HG02870 (cell line): Measurements from ENCODE around the gene ERCC5.
A peak's percentile ranks its signal among the peaks of the same experiment; 100 is the strongest.

Experiments used
- ATAC-seq: cut with Tn5 transposase; IDR thresholded peaks from one replicate; pipeline ENCODE4 v1.9.1; 2021; ENCODE audit warnings: mild to moderate bottlenecking, moderate library complexity; ENCODE audit not compliant: unreplicated experiment

The ERCC5 gene

DNA sequence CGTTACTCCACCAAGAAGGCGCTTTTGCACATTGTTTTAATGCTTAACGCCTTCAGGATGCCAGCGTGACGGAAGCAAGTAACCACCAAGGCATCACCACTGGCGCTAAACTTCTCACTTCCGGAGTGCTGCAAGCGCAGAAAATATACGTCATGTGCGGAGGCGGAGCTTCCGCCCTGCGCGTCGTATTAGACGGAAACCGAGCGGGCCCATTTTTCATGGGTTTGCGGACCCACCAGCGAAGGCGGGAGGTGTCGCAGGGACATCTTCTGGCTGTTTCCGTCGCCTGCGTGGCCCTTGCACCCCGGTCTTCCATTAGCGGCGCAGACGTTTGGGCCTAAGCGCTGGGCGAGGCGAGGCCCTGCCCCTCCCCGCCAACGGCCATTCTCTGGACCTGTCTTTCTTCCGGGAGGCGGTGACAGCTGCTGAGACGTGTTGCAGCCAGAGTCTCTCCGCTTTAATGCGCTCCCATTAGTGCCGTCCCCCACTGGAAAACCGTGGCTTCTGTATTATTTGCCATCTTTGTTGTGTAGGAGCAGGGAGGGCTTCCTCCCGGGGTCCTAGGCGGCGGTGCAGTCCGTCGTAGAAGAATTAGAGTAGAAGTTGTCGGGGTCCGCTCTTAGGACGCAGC is at the start of gene ERCC5:
ERCC5 (plus strand) TSS at position 403 of the 631 bp plus-strand sequence. CDS start 235 bp downstream, outside the sequence.
- ATAC-seq = peak; percentile 83

DNA sequence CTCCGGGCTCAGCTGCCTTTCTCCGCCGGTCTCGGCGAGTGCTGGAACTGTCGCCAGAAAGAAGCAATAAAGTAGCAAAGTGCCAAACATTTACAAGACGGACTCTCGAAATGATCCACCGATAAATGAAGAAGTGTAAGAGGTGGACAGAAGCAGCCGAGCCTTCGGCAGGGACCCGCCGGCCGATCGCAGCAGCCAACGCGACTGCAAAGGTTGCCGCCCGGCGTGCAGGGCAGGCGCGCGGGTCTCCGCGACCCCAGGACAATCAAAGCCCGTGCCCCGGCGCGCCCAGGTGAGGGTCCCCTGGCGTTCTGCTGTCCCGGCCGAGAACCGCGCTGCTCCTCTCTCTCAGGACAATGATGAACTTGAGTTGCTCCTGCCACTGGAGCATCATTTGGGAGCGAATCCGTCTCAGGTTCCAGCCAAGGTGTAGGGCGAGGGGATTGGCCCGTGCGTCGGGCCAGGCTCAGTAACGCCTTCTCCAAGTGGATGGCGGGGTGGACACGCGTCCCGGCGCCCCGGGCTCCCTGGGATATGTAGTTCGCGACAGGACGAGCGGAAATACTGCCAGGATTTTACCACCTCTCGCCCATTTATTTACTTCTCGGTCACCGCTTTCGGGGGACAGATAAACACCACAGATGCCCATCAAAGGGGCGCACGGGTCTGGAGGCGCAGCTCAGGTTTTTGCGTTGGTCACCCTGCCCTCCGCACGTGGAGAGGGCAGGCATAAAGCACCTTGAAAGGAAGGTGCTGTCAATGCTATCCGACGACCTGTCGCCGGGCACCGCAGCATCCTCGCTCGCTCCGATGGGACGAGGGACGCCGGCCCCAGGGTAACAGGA is 47.0 kb upstream of the ERCC5 start, which contains the start of the genes BIVM and POGLUT2:
BIVM (plus strand) TSS at position 539 of the 845 bp plus-strand sequence. CDS start 8,149 bp downstream, outside the sequence.
POGLUT2 (minus strand) TSS at position 396 of the 845 bp plus-strand sequence; CDS start at position 90, 306 bp downstream.
- peak; percentile 78 for ATAC-seq

DNA sequence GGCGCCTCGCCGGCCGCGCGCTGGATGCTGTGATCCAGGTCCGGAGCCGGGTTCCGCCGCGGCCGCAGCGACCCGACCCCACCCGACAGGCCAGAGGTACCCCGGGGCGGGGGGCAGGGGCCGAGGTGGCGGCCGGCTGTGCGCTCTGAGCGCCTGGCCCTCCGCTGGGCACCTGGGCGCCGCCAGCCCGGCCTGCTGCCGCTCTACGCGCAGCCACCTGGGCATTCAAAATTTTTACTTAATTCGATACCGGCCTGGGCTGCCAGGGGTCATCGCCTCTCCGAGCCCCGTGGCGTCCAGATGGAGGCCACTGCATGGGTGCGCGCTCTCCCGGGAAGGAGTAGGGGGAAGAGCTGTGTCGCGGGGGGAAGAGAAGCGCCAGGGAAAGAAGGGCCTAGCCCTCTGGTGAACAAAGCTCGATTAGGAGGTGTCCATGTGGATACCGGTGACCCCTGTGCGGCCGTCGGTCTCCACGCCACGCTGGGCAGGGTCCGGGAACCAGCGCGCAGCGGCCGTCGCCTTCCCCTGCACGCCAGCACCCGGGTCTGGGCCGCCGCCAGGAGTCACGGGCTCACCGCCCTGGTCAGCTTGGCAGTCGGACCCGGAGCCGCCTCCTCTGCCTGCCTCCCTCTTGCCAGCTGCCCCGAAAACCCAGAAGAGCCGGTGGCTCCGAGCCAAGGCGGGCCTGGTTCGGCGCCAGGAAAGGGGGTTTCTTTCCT is 46.2 kb upstream of the ERCC5 start:
- peak; percentile 3 for ATAC-seq

- peak; percentile 67 for ATAC-seq
These were observed 45.4 kb upstream of the ERCC5 start for GRCh38 chr13:102800145-102801041.

DNA sequence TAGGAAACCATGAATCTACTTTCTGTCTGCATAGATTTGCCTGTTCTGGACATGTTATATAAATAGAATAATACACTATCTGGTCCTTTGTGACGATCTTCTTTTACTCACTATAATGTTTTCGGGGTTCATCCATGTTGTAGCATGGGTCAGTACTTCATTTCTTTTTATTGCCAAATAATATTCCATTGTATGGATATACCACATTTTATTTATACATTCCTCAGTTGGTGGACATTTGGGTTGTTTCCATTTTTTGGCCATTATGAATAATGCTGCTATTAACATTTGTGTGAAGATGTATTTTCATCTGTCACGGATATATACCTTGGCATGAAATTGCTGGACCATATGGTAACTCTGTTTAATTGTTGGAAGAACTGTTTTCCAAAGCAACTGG is 40.2 kb upstream of the ERCC5 start:
- no peak for ATAC-seq

GRCh38 chr13:102807699-102808098 is 38.1 kb upstream of the ERCC5 start:
- no peak for ATAC-seq

DNA sequence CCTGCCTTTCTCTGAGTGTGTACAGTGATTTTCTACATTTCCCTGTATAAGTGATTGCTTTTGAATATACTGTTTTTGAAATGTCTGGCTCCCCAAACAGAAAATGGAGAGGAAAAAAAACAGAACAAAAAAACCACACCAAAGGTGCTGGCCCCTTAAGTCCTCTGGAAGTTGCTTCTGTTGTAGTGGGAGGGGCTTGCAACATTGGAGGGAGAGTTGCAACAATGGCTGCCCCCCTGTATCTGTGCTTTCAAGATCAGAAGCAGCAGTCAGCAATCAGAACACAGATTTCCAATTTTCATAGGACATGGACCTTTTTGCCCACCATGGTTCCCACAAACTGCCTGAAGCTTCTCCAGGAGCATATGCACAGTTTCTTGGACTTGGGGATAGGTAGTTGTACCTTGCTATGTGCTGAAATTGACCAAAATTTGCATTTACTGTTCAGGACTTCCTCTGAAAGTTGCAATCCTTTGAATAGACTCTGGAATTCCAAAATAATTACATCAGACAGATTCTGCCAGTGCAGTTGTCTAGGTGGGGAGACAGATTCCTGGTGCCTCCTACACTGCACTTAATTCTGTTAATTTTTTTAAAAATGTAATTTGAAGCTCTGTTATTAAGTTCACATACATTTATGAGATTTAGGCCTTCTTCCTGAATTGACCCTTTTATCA is 33.1 kb upstream of the ERCC5 start:
- no peak for ATAC-seq

GRCh38 chr13:102814025-102814607 is 31.7 kb upstream of the ERCC5 start:
- ATAC-seq = peak; percentile 93

- ATAC-seq = no peak
These were observed 31.0 kb upstream of the ERCC5 start for GRCh38 chr13:102814793-102815192.

DNA sequence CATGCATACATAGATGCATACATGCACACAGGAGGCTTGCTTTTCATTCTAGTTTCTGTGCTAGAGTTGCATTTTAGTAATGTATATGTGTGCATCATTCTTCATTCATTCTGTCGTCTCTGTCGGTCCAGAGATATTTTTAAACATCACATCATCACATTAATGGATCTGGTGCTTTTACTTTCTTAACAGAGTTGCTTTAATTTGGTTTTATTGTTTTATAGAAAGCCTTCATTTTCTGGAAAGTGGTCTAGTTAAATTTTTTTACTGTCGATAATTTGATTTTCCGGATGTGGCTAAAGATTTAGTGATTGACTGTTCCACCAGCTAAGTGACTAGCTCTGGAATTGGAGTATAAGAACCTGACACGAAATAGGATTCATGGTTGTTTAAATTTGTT is 30.0 kb upstream of the ERCC5 start:
- ATAC-seq = no peak

DNA sequence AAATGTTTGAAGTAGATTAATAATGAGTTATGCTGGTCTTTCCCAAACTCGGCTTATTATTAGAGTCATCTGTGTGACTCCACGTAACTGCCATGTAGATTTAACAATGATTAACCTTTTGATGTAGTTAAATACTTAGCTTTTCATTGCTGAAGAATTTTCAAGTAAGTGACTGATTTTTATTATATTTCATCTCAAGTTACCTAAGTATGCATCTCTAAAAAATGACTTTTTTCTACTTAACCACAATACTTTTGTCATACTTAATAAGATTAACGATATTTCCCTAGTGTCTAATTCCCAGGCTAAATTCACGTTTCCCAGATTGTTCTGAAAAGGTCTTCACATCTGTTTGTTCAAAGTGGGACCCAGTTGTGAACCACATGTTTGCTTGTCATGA is 29.1 kb upstream of the ERCC5 start:
- no peak for ATAC-seq

- ATAC-seq = no peak
These were observed 28.6 kb upstream of the ERCC5 start for GRCh38 chr13:102817241-102817640.

DNA sequence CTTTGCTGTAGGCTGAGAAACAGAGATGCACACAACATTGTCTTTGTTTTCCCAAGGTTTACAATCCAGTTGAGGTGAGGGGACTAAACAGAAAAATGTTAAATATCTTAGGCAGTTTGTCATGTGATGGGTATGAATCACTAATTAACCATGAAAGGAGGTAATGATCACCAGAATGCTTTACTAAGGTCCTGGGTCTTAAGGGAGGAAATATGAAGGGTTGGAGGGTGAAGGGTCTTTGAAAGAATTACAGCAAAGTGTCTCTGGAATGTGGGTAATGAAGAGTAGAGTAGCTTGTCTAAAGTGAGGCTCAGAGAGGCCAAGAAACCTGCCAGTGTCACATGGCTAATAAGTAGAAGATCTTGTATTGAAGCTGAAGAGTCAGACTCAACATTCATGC is 27.9 kb upstream of the ERCC5 start:
- no peak for ATAC-seq

DNA sequence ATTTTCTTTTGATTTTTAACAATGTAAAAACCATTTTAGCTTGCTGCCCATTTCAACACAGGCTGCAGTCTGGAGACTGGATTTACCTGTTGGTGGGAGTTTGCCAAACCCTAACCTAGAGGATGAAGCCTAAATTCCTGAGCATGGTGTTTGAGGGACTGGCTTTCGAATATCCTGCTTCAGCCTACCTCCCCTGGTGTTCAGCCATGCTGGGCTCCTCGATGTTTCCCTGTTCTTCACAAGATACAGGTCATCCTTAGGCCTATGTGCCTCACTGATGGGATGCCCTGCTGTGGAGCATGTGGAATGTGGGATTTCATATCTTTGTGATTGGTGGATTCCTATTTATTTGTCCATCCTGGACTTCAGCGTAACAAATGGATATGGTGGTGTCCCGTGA is 20.4 kb upstream of the ERCC5 start:
- ATAC-seq = no peak

DNA sequence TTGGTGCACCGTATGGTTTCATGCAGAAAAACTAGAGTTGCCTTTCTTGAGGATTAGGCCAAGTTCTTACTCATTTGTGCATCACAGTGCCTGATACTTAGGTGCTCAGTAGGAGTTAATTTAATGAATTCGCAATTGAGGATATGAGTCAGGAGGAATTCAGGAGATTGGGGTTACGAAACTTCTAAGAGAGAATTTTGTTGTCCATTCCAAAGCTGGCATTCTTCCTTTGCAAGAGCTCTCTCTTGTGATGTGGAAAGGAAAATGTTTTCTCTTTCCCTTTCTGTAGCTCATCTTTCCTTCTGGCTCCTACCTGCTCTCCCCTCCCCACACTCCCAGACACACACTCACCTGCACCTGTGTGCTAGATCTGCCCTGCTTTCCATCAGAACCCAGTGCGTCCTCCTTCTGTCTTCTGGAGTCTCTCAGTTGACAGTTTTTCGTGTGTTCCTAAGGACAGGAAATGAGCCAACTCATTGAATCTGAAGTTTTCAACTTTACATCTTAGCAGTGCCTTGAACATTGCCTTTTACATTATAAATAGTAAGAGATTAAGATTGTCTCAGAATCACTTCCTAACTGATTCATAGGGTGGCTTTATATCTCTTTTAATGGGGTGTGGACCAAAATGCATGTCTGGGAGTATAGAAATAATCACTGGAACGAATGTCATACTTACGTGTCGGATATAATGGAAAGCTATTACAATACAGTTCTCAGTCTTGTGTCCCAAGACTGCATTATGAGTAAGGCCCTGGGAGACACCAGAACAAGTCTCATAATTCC is 19.7 kb upstream of the ERCC5 start:
- no peak for ATAC-seq

- no peak for ATAC-seq
These were observed 15.2 kb upstream of the ERCC5 start for GRCh38 chr13:102830646-102831045.

GRCh38 chr13:102836471-102836870 is 9.4 kb upstream of the ERCC5 start:
- ATAC-seq = no peak

- no peak for ATAC-seq
These were observed 7.6 kb upstream of the ERCC5 start for GRCh38 chr13:102838273-102838672.

DNA sequence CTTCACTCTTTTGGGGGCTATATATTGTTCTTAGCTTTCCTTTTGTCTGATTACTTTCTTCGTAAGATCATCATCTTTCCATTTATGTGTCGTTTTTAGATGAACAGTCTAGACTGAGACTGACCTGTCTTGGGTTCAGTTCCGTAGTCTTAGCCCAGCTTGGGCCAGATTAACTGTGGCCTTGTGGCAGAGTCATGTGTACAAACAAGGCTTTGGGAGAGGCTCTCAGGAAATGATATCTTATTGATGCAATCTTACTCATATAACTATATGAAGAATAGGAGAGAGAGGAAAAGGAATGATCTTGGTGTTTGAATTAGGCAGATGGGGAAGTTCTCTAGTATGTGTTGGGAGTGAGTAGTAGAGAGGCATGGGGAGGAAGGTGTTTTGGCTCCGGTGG is 6.8 kb upstream of the ERCC5 start:
- ATAC-seq = no peak
